IMR-90 (cell line): ENCODE measurements around the gene ACTMAP. TPM values are rescaled to one million over a fixed set of nuclear protein-coding genes. Genes with fewer than 3 reads are reported as not detected.
A peak's percentile ranks its signal among the peaks of the same experiment; 100 is the strongest.

Source experiments
- ATAC-seq: fragments of 200-7000 bp; cut with Tn5 transposase; 2 replicates; pipeline ENCODE4 v1.9.1; 2020; ENCODE audit warnings: low read depth, mild to moderate bottlenecking, moderate library complexity
- BruUV-seq: library from RNA; stranded (reverse); fragments of 400-500 nt; replicated peaks from 2 replicates; lab custom pipeline; 2021; lab: Mats Ljungman, UMichigan
- CTCF ChIA-PET: fragments of 300-600 bp; formaldehyde crosslinking; extraction: SDS; loops from one replicate; lab custom pipeline; 2021; ENCODE audit warnings: antibody characterized with exemption; lab: Yijun Ruan, JAX
- POLR2A ChIA-PET: fragments of 300-600 bp; sonication (Branson Sonifier 250); formaldehyde crosslinking; loops from one replicate; lab custom pipeline; 2022; ENCODE audit warnings: antibody characterized with exemption; ENCODE audit not compliant: unreplicated experiment; lab: Charles Lee
- DNase-seq: peaks from one replicate; pipeline ENCODE4 v3.0.0; 2013
- H2AFZ ChIP-seq: replicated peaks from 2 replicates; pipeline ENCODE3; 2013; ENCODE audit warnings: low read length, mild to moderate bottlenecking; ENCODE audit not compliant: poor library complexity
- H2AK5ac ChIP-seq: 2 replicates; pipeline ENCODE4 v1.6.1; 2013; ENCODE audit warnings: low read depth, low read length, inconsistent platforms
- H2AK9ac ChIP-seq: replicated peaks from 2 replicates; pipeline ENCODE3; 2013; ENCODE audit warnings: mild to moderate bottlenecking, low read depth, low read length, moderate library complexity; ENCODE audit not compliant: poor library complexity
- H2BK120ac ChIP-seq: 2 replicates; pipeline ENCODE4 v1.6.1; 2013; ENCODE audit warnings: low read depth, low read length, inconsistent platforms
- H2BK15ac ChIP-seq: 3 replicates; pipeline ENCODE4 v1.6.1; 2013; ENCODE audit warnings: low read depth, low read length, inconsistent platforms
- H2BK20ac ChIP-seq: 2 replicates; pipeline ENCODE4 v1.6.1; 2013; ENCODE audit warnings: low read depth, mild to moderate bottlenecking, inconsistent platforms, low read length, moderate library complexity
- H2BK5ac ChIP-seq: 2 replicates; pipeline ENCODE4 v1.6.1; 2013; ENCODE audit warnings: mild to moderate bottlenecking, low read depth, low read length, inconsistent platforms; ENCODE audit not compliant: poor library complexity, severe bottlenecking
- H3K14ac ChIP-seq: replicated peaks from 2 replicates; pipeline ENCODE4 v1.6.1; 2013; ENCODE audit warnings: low read depth, low read length, inconsistent platforms
- H3K18ac ChIP-seq: 2 replicates; pipeline ENCODE4 v1.6.1; 2013; ENCODE audit warnings: low read depth, low read length, control low read depth
- H3K23ac ChIP-seq: 2 replicates; pipeline ENCODE4 v1.6.1; 2013; ENCODE audit warnings: low read depth, low read length, inconsistent platforms
- H3K27ac ChIP-seq: 2 replicates; pipeline ENCODE4 v1.5.1; 2013; ENCODE audit warnings: mild to moderate bottlenecking, control low read depth, low read length; ENCODE audit not compliant: insufficient read depth
- H3K27me3 ChIP-seq: 2 replicates; pipeline ENCODE4 v1.6.1; 2013; ENCODE audit warnings: low read length; ENCODE audit not compliant: control insufficient read depth, insufficient read depth
- H3K36me3 ChIP-seq: 2 replicates; pipeline ENCODE4 v1.6.1; 2013; ENCODE audit warnings: low read length, mixed read lengths; ENCODE audit not compliant: control insufficient read depth, insufficient read depth
- H3K4ac ChIP-seq: 2 replicates; pipeline ENCODE4 v1.6.1; 2013; ENCODE audit warnings: low read depth, low read length, inconsistent platforms
- H3K4me1 ChIP-seq: 2 replicates; pipeline ENCODE4 v1.6.1; 2013; ENCODE audit warnings: low read length, mixed read lengths; ENCODE audit not compliant: control insufficient read depth, insufficient read depth
- H3K4me2 ChIP-seq: 2 replicates; pipeline ENCODE4 v1.6.1; 2013; ENCODE audit warnings: low read depth, mild to moderate bottlenecking, control low read depth, low read length, moderate library complexity
- H3K4me3 ChIP-seq: 2 replicates; pipeline ENCODE4 v1.5.1; 2013; ENCODE audit warnings: low read depth, mild to moderate bottlenecking, control low read depth, low read length, moderate library complexity; ENCODE audit not compliant: insufficient read depth
- H3K56ac ChIP-seq: 2 replicates; pipeline ENCODE4 v1.6.1; 2013; ENCODE audit warnings: low read length, inconsistent platforms; ENCODE audit not compliant: insufficient read depth; ENCODE audit errors: extremely low read depth
- H3K79me1 ChIP-seq, 2 experiments: 2 replicates each; pipeline ENCODE4 v1.6.1; 2013; ENCODE audit warnings: low read length in 2 of 2, inconsistent platforms in 1 of 2, low read depth in 1 of 2
- H3K9ac ChIP-seq: 2 replicates; pipeline ENCODE4 v1.6.1; 2013; ENCODE audit warnings: low read depth, low read length, control low read depth
- H3K9me1 ChIP-seq: 2 replicates; pipeline ENCODE4 v1.6.1; 2013; ENCODE audit warnings: low read length, inconsistent platforms; ENCODE audit not compliant: insufficient read depth
- H3K9me3 ChIP-seq: 2 replicates; pipeline ENCODE4 v1.6.1; 2013; ENCODE audit warnings: low read length; ENCODE audit not compliant: control insufficient read depth, insufficient read depth
- H4K20me1 ChIP-seq: 2 replicates; pipeline ENCODE4 v1.6.1; 2013; ENCODE audit warnings: low read length, inconsistent platforms; ENCODE audit not compliant: insufficient read depth
- H4K5ac ChIP-seq: 2 replicates; pipeline ENCODE4 v1.6.1; 2013; ENCODE audit warnings: mild to moderate bottlenecking, low read depth, low read length, control low read depth
- H4K8ac ChIP-seq, 2 experiments: 2 replicates each; pipeline ENCODE4 v1.6.1; 2013; ENCODE audit warnings: low read depth in 2 of 2, low read length in 2 of 2, control low read depth in 1 of 2, inconsistent platforms in 1 of 2
- H4K91ac ChIP-seq: 2 replicates; pipeline ENCODE4 v1.6.1; 2013; ENCODE audit warnings: low read depth, low read length, inconsistent platforms; ENCODE audit not compliant: insufficient read depth
- MXI1 ChIP-seq: IDR thresholded peaks from 2 replicates; pipeline ENCODE4 v1.6.1; 2012; ENCODE audit warnings: low read depth, mild to moderate bottlenecking, low read length, moderate library complexity, borderline replicate concordance
- NFE2L2 ChIP-seq: fragments of 150-350 bp; IDR thresholded peaks from 2 replicates; pipeline ENCODE4 v1.6.1; 2016; ENCODE audit warnings: low read depth, mild to moderate bottlenecking, low read length
- RCOR1 ChIP-seq: IDR thresholded peaks from 2 replicates; pipeline ENCODE4 v1.6.1; 2012; ENCODE audit warnings: mild to moderate bottlenecking, low read length, improper control_type of control experiment; ENCODE audit not compliant: insufficient replicate concordance
- RFX5 ChIP-seq: IDR thresholded peaks from 2 replicates; pipeline ENCODE4 v1.8.0; 2012; ENCODE audit warnings: low read depth, mild to moderate bottlenecking, low read length, moderate library complexity
- SMC3 ChIP-seq: fragments of 150-350 bp; IDR thresholded peaks from 2 replicates; pipeline ENCODE4 v1.6.1; 2016; ENCODE audit warnings: low read depth, mild to moderate bottlenecking, antibody characterized with exemption, low read length, moderate library complexity
- WGBS, 2 experiments: methylation state at CpG; one replicate each; pipeline versions ENCODE4 v1.1.5 to v1.1.7; 2013; ENCODE audit warnings: missing lambda C conversion rate in 2 of 2; ENCODE audit not compliant: insufficient read length in 1 of 2; ENCODE audit errors: extremely low coverage in 2 of 2; 5-methylcytosine and 5-hydroxymethylcytosine counted together
- dilution Hi-C: fragments of 300-500 bp; cut with HindIII; formaldehyde crosslinking; loops from one replicate; pipeline ENCODE4 v1.14.3; 2018; ENCODE audit warnings: low sequenced_read_pairs; ENCODE audit not compliant: unreplicated experiment
- in situ Hi-C: fragments of 300-500 bp; cut with MboI; formaldehyde crosslinking; loops from 3 replicates; pipeline ENCODE4 v1.14.3; 2019; ENCODE audit warnings: low sequenced_read_pairs, inconsistent platforms, mixed read lengths
- intact Hi-C: fragments of 100-400 bp; cut with micrococcal nuclease; formaldehyde crosslinking; loops from 2 replicates; pipeline ENCODE4 v1.10.0; 2022
- polyA plus RNA-seq, 3 experiments: library from polyadenylated mRNA; depleted of rRNA; stranded (reverse); fragments of >200 nt; gene quantifications; 2 replicates each; pipeline ENCODE4 v1.2.3, GENCODE V29; 2012; ENCODE audit warnings: low replicate concordance in 1 of 3
- total RNA-seq: library from RNA; depleted of rRNA; stranded (reverse); fragments of >200 nt; gene quantifications from 2 replicates; pipeline ENCODE4 v1.2.3, GENCODE V29; 2012
- TF ChIP-seq, protein P1 (sequence below): fragments of 150-350 bp; IDR thresholded peaks from 2 replicates; pipeline ENCODE4 v1.6.1; 2017; ENCODE audit warnings: mild to moderate bottlenecking, antibody characterized with exemption, low read length, low read depth
- TF ChIP-seq, protein P2 (sequence below): conservative IDR thresholded peaks from 2 replicates; pipeline ENCODE4 v1.5.1; 2012; ENCODE audit warnings: mild to moderate bottlenecking, low read depth, low read length, improper control_type of control experiment

Gene ACTMAP
- total and polyA plus RNA-seq, 2 of the 4 experiments (the other 2 are of a cell fraction): 0.54 to 5.4 TPM

DNA sequence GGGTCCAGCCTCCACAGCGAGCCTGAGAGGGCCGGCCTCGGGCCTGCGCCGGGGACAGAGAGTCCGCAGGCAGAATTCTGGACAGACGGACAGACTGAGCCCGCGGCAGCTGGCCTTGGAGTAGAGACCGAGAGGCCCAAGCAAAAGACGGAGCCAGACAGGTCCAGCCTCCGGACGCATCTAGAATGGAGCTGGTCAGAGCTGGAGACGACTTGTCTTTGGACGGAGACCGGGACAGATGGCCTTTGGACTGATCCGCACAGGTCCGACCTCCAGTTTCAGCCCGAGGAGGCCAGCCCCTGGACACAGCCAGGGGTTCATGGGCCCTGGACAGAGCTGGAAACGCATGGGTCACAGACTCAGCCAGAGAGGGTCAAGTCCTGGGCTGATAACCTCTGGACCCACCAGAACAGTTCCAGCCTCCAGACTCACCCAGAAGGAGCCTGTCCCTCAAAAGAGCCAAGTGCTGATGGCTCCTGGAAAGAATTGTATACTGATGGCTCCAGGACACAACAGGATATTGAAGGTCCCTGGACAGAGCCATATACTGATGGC is 32.9 kb downstream of the ACTMAP start:
- Histone ChIP-seq H3K9me1 (peaks cover 15% of the 10 kb centered on the region; the same call in 1 of the 2 replicates), H3K9ac (peak overlapping the region; percentile 97), H2AK5ac (peak overlapping the region; percentile 86), H3K27me3 (no peaks in the 10 kb centered on the region), H3K23ac (peak overlapping the region; percentile 97), H3K4me1 (peaks cover 11% of the 10 kb centered on the region), H4K91ac (peak overlapping the region; percentile 77), H2BK120ac (peak overlapping the region; percentile 49; the same call in 1 of the 2 replicates), H3K79me1 (peaks cover 16 to 68% of the 10 kb centered on the region in 2 experiments), H3K18ac (peak overlapping the region; percentile 70), H4K8ac (peak overlapping the region; percentile 55 to 70; a peak in 3 of 4 replicates), H3K27ac (peak overlapping the region; percentile 96), H2BK20ac (no peak overlapping the region), H3K4me2 (peak overlapping the region; percentile 91), H3K14ac (peak overlapping the region; percentile 82), H2BK5ac (peak overlapping the region; percentile 83), H2AFZ (peak overlapping the region; percentile 82), H3K4me3 (peak overlapping the region; percentile 86), H2AK9ac (peak overlapping the region; percentile 90), H3K56ac (peak overlapping the region; percentile 79), H3K9me3 (no peaks in the 10 kb centered on the region), H4K5ac (peak overlapping the region; percentile 84), H3K36me3 (peaks cover 9% of the 10 kb centered on the region; the same call in 1 of the 2 replicates), H2BK15ac (peak overlapping the region; percentile 19; the same call in 1 of the 3 replicates), H3K4ac (peak overlapping the region; percentile 69), H4K20me1 (peaks cover 20% of the 10 kb centered on the region; the same call in 1 of the 2 replicates)
- dilution Hi-C loops: no loop called here
- DNase-seq (no peak), ATAC-seq (no peak)
- in situ Hi-C loops: no loop called here
- TSS peak; percentile 60 for BruUV-seq
- POLR2A ChIA-PET: no interaction called here
- intact Hi-C loops: loop anchor here (2.0 to 5.0 kb wide), 2 partner anchors 33 to 80 kb away; partner anchors contain the start of genes ACTMAP, EGLN2 and SNRPA
- WGBS, 2 experiments: 0% methylated on average over 13 of the region's 20 CpGs; no CpG with 5 or more reads in 1 of the 2 experiments
- CTCF ChIA-PET: interaction anchor here (0.9 kb wide), 1 partner anchor 28 kb away, joined by 4 read pairs; no protein-coding TSS in a partner anchor
- TF ChIP-seq SMC3 (no peak), MXI1 (no peak), NFE2L2 (no peak), RCOR1 (no peak), RFX5 (no peak)
- TF ChIP-seq, protein P1, sequence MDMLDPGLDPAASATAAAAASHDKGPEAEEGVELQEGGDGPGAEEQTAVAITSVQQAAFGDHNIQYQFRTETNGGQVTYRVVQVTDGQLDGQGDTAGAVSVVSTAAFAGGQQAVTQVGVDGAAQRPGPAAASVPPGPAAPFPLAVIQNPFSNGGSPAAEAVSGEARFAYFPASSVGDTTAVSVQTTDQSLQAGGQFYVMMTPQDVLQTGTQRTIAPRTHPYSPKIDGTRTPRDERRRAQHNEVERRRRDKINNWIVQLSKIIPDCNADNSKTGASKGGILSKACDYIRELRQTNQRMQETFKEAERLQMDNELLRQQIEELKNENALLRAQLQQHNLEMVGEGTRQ: no peak
- TF ChIP-seq, protein P2, sequence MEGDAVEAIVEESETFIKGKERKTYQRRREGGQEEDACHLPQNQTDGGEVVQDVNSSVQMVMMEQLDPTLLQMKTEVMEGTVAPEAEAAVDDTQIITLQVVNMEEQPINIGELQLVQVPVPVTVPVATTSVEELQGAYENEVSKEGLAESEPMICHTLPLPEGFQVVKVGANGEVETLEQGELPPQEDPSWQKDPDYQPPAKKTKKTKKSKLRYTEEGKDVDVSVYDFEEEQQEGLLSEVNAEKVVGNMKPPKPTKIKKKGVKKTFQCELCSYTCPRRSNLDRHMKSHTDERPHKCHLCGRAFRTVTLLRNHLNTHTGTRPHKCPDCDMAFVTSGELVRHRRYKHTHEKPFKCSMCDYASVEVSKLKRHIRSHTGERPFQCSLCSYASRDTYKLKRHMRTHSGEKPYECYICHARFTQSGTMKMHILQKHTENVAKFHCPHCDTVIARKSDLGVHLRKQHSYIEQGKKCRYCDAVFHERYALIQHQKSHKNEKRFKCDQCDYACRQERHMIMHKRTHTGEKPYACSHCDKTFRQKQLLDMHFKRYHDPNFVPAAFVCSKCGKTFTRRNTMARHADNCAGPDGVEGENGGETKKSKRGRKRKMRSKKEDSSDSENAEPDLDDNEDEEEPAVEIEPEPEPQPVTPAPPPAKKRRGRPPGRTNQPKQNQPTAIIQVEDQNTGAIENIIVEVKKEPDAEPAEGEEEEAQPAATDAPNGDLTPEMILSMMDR: no peak
